ENCODE measurements around the gene HRH3.

- TF ChIP-seq, protein P1, sequence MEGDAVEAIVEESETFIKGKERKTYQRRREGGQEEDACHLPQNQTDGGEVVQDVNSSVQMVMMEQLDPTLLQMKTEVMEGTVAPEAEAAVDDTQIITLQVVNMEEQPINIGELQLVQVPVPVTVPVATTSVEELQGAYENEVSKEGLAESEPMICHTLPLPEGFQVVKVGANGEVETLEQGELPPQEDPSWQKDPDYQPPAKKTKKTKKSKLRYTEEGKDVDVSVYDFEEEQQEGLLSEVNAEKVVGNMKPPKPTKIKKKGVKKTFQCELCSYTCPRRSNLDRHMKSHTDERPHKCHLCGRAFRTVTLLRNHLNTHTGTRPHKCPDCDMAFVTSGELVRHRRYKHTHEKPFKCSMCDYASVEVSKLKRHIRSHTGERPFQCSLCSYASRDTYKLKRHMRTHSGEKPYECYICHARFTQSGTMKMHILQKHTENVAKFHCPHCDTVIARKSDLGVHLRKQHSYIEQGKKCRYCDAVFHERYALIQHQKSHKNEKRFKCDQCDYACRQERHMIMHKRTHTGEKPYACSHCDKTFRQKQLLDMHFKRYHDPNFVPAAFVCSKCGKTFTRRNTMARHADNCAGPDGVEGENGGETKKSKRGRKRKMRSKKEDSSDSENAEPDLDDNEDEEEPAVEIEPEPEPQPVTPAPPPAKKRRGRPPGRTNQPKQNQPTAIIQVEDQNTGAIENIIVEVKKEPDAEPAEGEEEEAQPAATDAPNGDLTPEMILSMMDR (IDR thresholded peaks at IDR 0.05; ENCODE audit: low read length), result no peak
- TF ChIP-seq EZH2 (IDR thresholded peaks at IDR 0.05; ENCODE audit: borderline replicate concordance, low read length), result no peak
Measured at GRCh38 chr20:62197801-62198200, 22.3 kb downstream of the HRH3 start.

All from OCI-LY1 (cell line).